Kidney (tissue), 14 donors: ENCODE data around the gene GUF1. TPM values are rescaled to one million over a fixed set of nuclear protein-coding genes. Genes with fewer than 3 reads are reported as not detected.
A peak's percentile ranks its signal among the peaks of the same experiment; 100 is the strongest.

Experiments used
- DNase-seq, 5 donors: peaks; one replicate each; pipeline ENCODE4 v3.0.0-alpha.2; 2013 to 2020
- FAIRE-seq: peaks from 2 replicates; lab custom pipeline; 2012; peaks lifted over from hg19 to GRCh38; lab: Jason Lieb, UNC
- H3K27ac ChIP-seq, 2 donors: one replicate each; pipeline ENCODE4 v1.7.0; 2013; ENCODE audit warnings: low read depth in 2 of 2, low read length in 2 of 2, inconsistent platforms in 1 of 2
- H3K27me3 ChIP-seq: one replicate; pipeline ENCODE4 v1.7.1; 2013; ENCODE audit warnings: low read length, inconsistent platforms; ENCODE audit not compliant: control insufficient read depth, insufficient read depth
- H3K36me3 ChIP-seq, 3 donors: one replicate each; pipeline versions ENCODE4 v1.7.0 to v1.7.1; 2013; ENCODE audit warnings: low read length in 3 of 3, control low read depth in 1 of 3, inconsistent platforms in 1 of 3; ENCODE audit not compliant: insufficient read depth in 3 of 3, control insufficient read depth in 2 of 3
- H3K4me1 ChIP-seq, 3 donors: one replicate each; pipeline versions ENCODE4 v1.7.0 to v1.7.1; 2013; ENCODE audit warnings: low read length in 3 of 3, inconsistent platforms in 1 of 3, low read depth in 1 of 3; ENCODE audit not compliant: control insufficient read depth in 2 of 3, insufficient read depth in 2 of 3
- H3K4me3 ChIP-seq, 3 donors: one replicate each; pipeline versions ENCODE4 v1.7.0 to v1.8.1; 2013; ENCODE audit warnings: low read length in 3 of 3, control low read depth in 1 of 3, inconsistent platforms in 1 of 3
- H3K9ac ChIP-seq, 3 donors: one replicate each; pipeline versions ENCODE4 v1.7.0 to v1.7.1; 2013; ENCODE audit warnings: low read length in 3 of 3, control low read depth in 1 of 3, inconsistent platforms in 1 of 3
- H3K9me3 ChIP-seq, 3 donors: one replicate each; pipeline versions ENCODE4 v1.7.0 to v1.7.1; 2013; ENCODE audit warnings: low read length in 3 of 3, control low read depth in 1 of 3, inconsistent platforms in 1 of 3; ENCODE audit not compliant: control insufficient read depth in 2 of 3, insufficient read depth in 1 of 3
- intact Hi-C: fragments of 100-400 bp; cut with DNase I; formaldehyde crosslinking; loops from one replicate; pipeline ENCODE4 v1.11.1; 2022
- polyA plus RNA-seq: library from polyadenylated mRNA; stranded (reverse); fragments of 350-450 nt; fragmentation: Illumina TruSeq; extraction: RNeasy Lipid Tissue Mini Kit (QIAGEN cat#74804); gene quantifications from one replicate; pipeline ENCODE4 v1.2.3, GENCODE V29; 2014; ENCODE audit warnings: low read depth, low replicate concordance; ENCODE audit not compliant: insufficient read depth
- total RNA-seq: library from RNA; stranded (reverse); fragmentation: NEBNext Ultra II Directional; extraction: Animal tissue kit (Norgen Biotek cat#: 25700); gene quantifications from one replicate; pipeline ENCODE4 v1.2.1, GENCODE V29; 2021
- TF ChIP-seq, protein P1 (sequence below): IDR thresholded peaks from 3 replicates; pipeline ENCODE4 v1.5.1; 2012; ENCODE audit warnings: mild to moderate bottlenecking, moderate library complexity, borderline replicate concordance; ENCODE audit not compliant: insufficient read depth; ENCODE audit errors: extremely low read depth
- donor health status: control.
- donor health status: control.
- donor health status: control.
- donor health status: control.
- donor health status: control.
- donor health status: DM: yes; HTN: yes; CAD: no.
- donor health status: Normal renal cell carcinoma (clear cell type).

Gene GUF1
- total and polyA plus RNA-seq, 2 donors from 2014 or later, result 17.8 to 21.2 TPM

DNA sequence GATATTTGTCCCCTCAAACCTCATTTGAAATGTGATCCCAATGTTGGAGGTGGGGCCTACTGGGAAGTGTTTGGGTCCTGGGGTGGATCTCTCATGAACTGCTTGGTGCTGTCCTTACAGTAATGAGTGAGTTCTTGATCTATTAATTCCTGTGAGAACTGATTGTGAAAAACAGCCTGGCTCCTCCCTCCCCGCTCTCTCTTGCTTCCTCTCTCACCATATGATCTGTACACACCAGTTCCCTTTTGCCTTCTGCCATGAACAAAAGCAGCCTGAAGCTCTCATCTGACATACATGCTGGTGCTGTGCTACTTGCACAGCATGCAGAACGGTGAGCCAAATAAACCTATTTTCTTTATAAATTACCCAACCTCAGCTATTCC lies 15.6 kb upstream of the GUF1 start:
- H3K9me3 ChIP-seq, result no peaks in the 10 kb centered on the region
- no peaks in the 10 kb centered on the region for H3K27me3 ChIP-seq
- intact Hi-C loops, result no loop called here
- H3K9ac ChIP-seq, result no peak overlapping the region
- H3K4me1 ChIP-seq, result no peaks in the 10 kb centered on the region
- no peaks in the 10 kb centered on the region for H3K36me3 ChIP-seq
- TF ChIP-seq, protein P1, sequence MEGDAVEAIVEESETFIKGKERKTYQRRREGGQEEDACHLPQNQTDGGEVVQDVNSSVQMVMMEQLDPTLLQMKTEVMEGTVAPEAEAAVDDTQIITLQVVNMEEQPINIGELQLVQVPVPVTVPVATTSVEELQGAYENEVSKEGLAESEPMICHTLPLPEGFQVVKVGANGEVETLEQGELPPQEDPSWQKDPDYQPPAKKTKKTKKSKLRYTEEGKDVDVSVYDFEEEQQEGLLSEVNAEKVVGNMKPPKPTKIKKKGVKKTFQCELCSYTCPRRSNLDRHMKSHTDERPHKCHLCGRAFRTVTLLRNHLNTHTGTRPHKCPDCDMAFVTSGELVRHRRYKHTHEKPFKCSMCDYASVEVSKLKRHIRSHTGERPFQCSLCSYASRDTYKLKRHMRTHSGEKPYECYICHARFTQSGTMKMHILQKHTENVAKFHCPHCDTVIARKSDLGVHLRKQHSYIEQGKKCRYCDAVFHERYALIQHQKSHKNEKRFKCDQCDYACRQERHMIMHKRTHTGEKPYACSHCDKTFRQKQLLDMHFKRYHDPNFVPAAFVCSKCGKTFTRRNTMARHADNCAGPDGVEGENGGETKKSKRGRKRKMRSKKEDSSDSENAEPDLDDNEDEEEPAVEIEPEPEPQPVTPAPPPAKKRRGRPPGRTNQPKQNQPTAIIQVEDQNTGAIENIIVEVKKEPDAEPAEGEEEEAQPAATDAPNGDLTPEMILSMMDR, result no peak
- no peak overlapping the region for H3K4me3 ChIP-seq
- no peak overlapping the region for H3K27ac ChIP-seq
- DNase-seq (no peak), FAIRE-seq (no peak)

DNA sequence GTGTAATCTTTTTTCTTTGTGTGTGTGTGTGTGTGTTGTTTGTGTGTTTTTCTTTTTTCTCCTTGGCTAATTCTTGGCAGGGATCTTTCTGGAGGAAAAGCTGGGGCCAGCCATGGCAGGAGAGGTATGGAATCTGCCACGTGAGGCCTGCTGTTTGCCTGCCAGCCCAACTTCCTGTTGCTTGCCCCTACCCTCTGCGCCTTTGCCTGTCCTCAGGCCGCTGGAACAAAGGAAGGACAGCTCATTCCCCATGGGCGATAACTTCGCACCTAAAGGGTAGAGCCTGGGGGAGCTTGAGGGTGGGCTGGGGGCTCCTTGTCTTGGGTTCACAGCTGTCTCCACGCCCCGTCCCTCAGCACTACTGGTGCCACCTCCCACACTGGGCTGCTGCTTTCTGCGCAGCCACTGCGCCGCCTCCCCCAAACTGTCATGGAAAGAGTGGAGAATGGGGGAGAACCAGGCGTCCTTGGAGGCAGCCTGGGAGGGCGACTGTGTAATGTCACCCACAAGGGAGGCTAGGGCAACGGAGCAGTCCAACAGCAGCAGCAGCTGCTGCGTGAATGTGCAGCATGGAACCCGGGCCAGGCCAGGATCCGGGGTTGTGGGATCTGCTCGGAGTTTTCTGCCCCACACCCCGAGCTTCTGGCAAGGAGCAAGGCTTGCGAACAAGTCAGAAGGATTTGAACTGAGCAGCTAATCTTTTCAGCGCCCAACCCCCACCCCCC lies 14.5 kb upstream of the GUF1 start:
- intact Hi-C loops, result no loop called here
- H3K4me3 ChIP-seq, result no peak overlapping the region
- no peak overlapping the region for H3K27ac ChIP-seq
- H3K36me3 ChIP-seq, result no peaks in the 10 kb centered on the region
- TF ChIP-seq, protein P1, result no peak
- peak in 1 of 5 donors; percentile 46 for DNase-seq
- H3K27me3 ChIP-seq, result no peaks in the 10 kb centered on the region
- no peaks in the 10 kb centered on the region for H3K9me3 ChIP-seq
- no peak overlapping the region for H3K9ac ChIP-seq
- FAIRE-seq, result no peak
- H3K4me1 ChIP-seq, result no peaks in the 10 kb centered on the region

DNA sequence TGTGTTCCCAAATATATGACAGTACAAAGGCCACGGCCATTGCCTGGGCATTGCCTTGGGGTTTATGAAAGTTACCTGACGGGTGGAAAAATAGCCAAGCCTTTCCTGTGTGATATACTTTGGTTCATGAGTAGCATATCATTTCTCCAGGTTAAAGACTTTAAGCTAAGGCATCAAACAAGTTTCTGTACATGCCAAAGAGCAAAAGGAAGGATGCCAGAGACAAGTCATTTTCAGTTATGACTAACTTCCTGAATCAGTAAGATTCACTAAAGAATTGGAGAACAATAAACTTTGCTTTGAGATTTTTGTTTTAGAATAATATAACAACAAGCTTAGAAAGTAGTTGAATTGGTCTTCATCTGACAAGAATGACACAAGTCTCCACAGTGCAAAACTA lies 9.7 kb upstream of the GUF1 start:
- TF ChIP-seq, protein P1, result no peak
- DNase-seq (no peak), FAIRE-seq (no peak)
- Histone ChIP-seq H3K4me3 (no peak overlapping the region), H3K36me3 (no peaks in the 10 kb centered on the region), H3K27ac (no peak overlapping the region), H3K9ac (no peak overlapping the region), H3K4me1 (no peaks in the 10 kb centered on the region), H3K9me3 (no peaks in the 10 kb centered on the region), H3K27me3 (no peaks in the 10 kb centered on the region)
- intact Hi-C loops, result no loop called here
